OCI-LY7 (cell line): ENCODE data around the gene LHPP. TPM values are rescaled to one million over a fixed set of nuclear protein-coding genes. Genes with fewer than 3 reads are reported as not detected.

Source experiments
- BruUV-seq: library from RNA; stranded (reverse); fragments of 400-500 nt; replicated peaks from 2 replicates; lab custom pipeline; 2021; lab: Mats Ljungman, UMichigan
- CTCF ChIA-PET: fragments of 300-600 bp; sonication (Branson Sonifier 250); formaldehyde crosslinking; loops from one replicate; lab custom pipeline; 2022; ENCODE audit warnings: antibody characterized with exemption; ENCODE audit not compliant: unreplicated experiment; lab: Charles Lee
- POLR2A ChIA-PET: fragments of 300-600 bp; sonication (Branson Sonifier 250); formaldehyde crosslinking; loops from one replicate; lab custom pipeline; 2022; ENCODE audit warnings: antibody characterized with exemption; lab: Charles Lee
- DNase-seq: peaks from one replicate; pipeline ENCODE4 v3.0.0-alpha.2; 2015; ENCODE audit warnings: low spot score
- H2AFZ ChIP-seq: fragments of 200-600 bp; sonication (generic), shearing (Covaris generic); 2 replicates; pipeline ENCODE4 v1.6.1; 2014; ENCODE audit warnings: mild to moderate bottlenecking, antibody characterized with exemption, low read length, moderate library complexity
- H3K27ac ChIP-seq: fragments of 200-600 bp; sonication (generic); 2 replicates; pipeline ENCODE4 v1.5.1; 2014; ENCODE audit warnings: mixed run types, low read depth, mild to moderate bottlenecking, moderate library complexity, low read length, inconsistent platforms; ENCODE audit not compliant: poor library complexity, severe bottlenecking
- H3K36me3 ChIP-seq: fragments of 200-600 bp; sonication (generic); 2 replicates; pipeline ENCODE4 v1.6.1; 2014; ENCODE audit warnings: mild to moderate bottlenecking, antibody characterized with exemption, low read length, moderate library complexity, mixed read lengths; ENCODE audit not compliant: insufficient read depth
- H3K4me1 ChIP-seq: fragments of 200-600 bp; sonication (generic); 2 replicates; pipeline ENCODE4 v1.5.1; 2014; ENCODE audit warnings: mild to moderate bottlenecking, low read length; ENCODE audit not compliant: insufficient read depth, poor library complexity, severe bottlenecking
- H3K4me2 ChIP-seq: fragments of 200-600 bp; sonication (generic); 2 replicates; pipeline ENCODE4 v1.6.1; 2014; ENCODE audit warnings: mild to moderate bottlenecking, low read length
- H3K4me3 ChIP-seq: fragments of 200-600 bp; sonication (generic); 2 replicates; pipeline ENCODE4 v1.5.1; 2014; ENCODE audit warnings: mild to moderate bottlenecking, low read depth, low read length; ENCODE audit not compliant: poor library complexity, severe bottlenecking
- H3K79me2 ChIP-seq: fragments of 200-600 bp; sonication (generic); 2 replicates; pipeline ENCODE4 v1.6.1; 2016; ENCODE audit warnings: low read depth, mild to moderate bottlenecking, low read length, moderate library complexity, mixed read lengths; ENCODE audit not compliant: insufficient read depth
- H3K9me2 ChIP-seq: fragments of 200-600 bp; sonication (generic); 2 replicates; pipeline ENCODE4 v1.6.1; 2016; ENCODE audit warnings: mild to moderate bottlenecking, low read length, mixed read lengths; ENCODE audit not compliant: insufficient read depth
- H3K9me3 ChIP-seq: fragments of 200-600 bp; sonication (generic); 2 replicates; pipeline ENCODE4 v1.6.1; 2014; ENCODE audit warnings: mild to moderate bottlenecking, mixed run types, low read length, mixed read lengths
- H4K20me1 ChIP-seq: fragments of 200-600 bp; sonication (generic); 2 replicates; pipeline ENCODE4 v1.6.1; 2014; ENCODE audit warnings: mild to moderate bottlenecking, antibody characterized with exemption, low read length, moderate library complexity, mixed read lengths; ENCODE audit not compliant: insufficient read depth
- CTCF ChIP-seq: fragments of 200-600 bp; sonication (generic); conservative IDR thresholded peaks from 2 replicates; pipeline ENCODE4 v1.5.1; 2014; ENCODE audit warnings: mild to moderate bottlenecking, antibody characterized with exemption, low read length, moderate library complexity, mixed read lengths
- EZH2phosphoT487 ChIP-seq: fragments of 200-600 bp; sonication (generic); IDR thresholded peaks from 2 replicates; pipeline ENCODE4 v1.6.1; 2018; ENCODE audit warnings: low read depth, borderline replicate concordance, mild to moderate bottlenecking, mixed run types, antibody characterized with exemption, low read length, moderate library complexity, mixed read lengths
- intact Hi-C: fragments of 100-400 bp; cut with micrococcal nuclease; formaldehyde crosslinking; loops from one replicate; pipeline ENCODE4 v1.10.0; 2022; ENCODE audit not compliant: unreplicated experiment
- total RNA-seq, 2 experiments: library from RNA; depleted of rRNA in 1 of 2; stranded (reverse); fragments of >200 nt in 1 of 2; shearing (Covaris generic) in 1 of 2; gene quantifications; 2 replicates each; pipeline ENCODE4 v1.2.3, GENCODE V29; 2014 to 2022

LHPP gene
- total RNA-seq, 2 experiments from 2014 or later = 30.3 to 65.2 TPM

DNA sequence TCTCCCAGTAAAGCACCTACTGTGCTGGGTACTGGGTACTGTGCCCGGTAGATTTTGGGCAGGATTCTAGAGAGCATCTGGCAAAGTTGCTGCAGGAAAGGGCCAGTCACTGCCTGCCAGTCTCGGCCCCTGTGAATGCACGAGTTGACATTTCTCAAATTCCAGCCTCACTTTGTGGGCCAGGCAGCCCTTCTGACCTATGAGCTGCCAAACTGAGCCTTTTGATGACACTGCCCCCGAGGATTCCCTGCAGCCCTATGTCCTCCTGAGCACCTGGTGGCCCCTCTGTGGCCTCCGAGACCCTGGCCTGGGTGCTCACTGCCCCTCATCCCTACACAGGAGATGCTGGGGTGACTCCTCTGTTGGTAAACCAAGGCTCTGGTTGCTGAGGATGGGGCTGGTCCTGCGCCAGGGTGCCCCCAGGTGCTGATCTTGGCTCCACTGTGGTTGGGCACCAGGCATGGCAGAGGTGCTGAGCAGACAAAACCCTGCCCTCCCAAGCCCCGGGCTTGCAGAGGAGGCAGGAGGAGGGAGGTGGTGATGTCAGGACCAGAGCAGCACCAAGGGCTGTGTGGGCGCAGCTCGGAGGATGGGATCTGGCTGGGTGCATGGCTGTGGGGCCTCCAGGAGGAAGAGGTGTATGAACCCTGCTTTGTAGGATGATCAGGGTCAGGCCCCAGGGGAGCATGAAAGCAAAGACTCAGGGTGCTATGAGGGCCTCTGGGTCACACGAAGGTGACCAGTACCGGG, 16.2 kb downstream of the LHPP start:
- no TSS peak for BruUV-seq
- Histone ChIP-seq H3K9me2 (no peaks in the 10 kb centered on the region), H3K79me2 (no peaks in the 10 kb centered on the region), H4K20me1 (0 out of 2 replicates have a peak, but pooled peaks cover 5% of the 10 kb centered on the region), H3K27ac (no peak overlapping the region), H3K4me1 (no peaks in the 10 kb centered on the region), H3K4me3 (no peak overlapping the region), H2AFZ (no peak overlapping the region), H3K36me3 (no peaks in the 10 kb centered on the region), H3K9me3 (no peaks in the 10 kb centered on the region), H3K4me2 (no peak overlapping the region)
- CTCF ChIA-PET = no interaction called here
- POLR2A ChIA-PET = no interaction called here
- intact Hi-C loops = no loop called here
- TF ChIP-seq EZH2phosphoT487 = no peak
- TF ChIP-seq CTCF = no peak
- no peak for DNase-seq

DNA sequence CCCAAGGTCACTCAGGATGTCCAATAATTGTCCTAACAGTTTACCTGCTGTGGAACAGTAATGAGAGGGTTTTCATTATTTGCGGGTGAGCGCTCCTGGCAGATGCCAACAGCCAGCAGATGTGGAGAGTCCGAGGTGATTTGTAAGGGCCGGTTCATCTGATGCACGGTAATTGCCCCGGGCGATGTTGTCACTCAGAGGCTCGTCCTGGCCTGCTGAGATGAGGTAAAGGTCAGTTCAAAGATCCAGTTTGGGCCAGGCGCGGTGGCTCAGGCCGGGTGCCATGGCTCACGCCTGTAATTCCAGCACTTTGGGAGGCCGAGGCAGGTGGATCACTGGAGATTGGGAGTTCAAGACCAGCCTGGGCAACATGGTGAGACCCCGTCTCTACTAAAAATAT, 16.9 kb downstream of the LHPP start:
- TF ChIP-seq CTCF (no peak), EZH2phosphoT487 (no peak)
- CTCF ChIA-PET = no interaction called here

DNA sequence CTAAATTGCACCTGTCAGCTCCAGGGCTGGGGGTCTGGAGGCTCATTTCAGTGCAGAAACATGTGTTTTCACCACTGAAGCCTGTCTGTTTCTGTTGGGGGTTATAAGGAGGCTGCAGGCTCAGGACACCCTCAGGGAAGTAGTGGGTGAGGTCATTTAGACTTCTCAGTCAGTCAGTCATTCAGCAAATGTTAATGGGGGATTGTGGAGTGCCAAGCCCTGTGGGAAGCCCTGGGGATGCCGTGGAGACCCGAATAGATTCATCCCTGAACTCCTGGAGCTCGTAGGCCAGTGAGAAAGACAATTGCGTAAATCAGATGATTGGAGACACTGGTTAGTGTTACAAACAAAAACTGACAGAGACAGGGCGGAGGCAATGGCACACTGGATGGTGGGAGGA, 19.2 kb downstream of the LHPP start:
- H3K4me3 ChIP-seq = no peak overlapping the region
- H3K9me2 ChIP-seq = no peaks in the 10 kb centered on the region
- H3K36me3 ChIP-seq = peaks cover under 1% of the 10 kb centered on the region; the same call in 1 of the 2 replicates
- no peaks in the 10 kb centered on the region for H3K9me3 ChIP-seq
- BruUV-seq = no TSS peak
- no peak for DNase-seq
- H3K4me1 ChIP-seq = no peaks in the 10 kb centered on the region
- no peak overlapping the region for H3K27ac ChIP-seq
- ChIA-PET POLR2A (no interaction called here), CTCF (no interaction called here)
- H3K4me2 ChIP-seq = no peak overlapping the region
- no peaks in the 10 kb centered on the region for H3K79me2 ChIP-seq
- intact Hi-C loops = no loop called here
- H2AFZ ChIP-seq = no peak overlapping the region
- H4K20me1 ChIP-seq = 0 out of 2 replicates have a peak, but pooled peaks cover 5% of the 10 kb centered on the region
- no peak for TF ChIP-seq EZH2phosphoT487

More for the DNA sequence above, 16.9 kb downstream of the LHPP start:
- no TSS peak for BruUV-seq
- H2AFZ ChIP-seq = no peak overlapping the region
- H3K4me2 ChIP-seq = no peak overlapping the region
- 0 out of 2 replicates have a peak, but pooled peaks cover 5% of the 10 kb centered on the region for H4K20me1 ChIP-seq
- no peaks in the 10 kb centered on the region for H3K9me2 ChIP-seq
- no peak overlapping the region for H3K4me3 ChIP-seq
- POLR2A ChIA-PET = no interaction called here
- intact Hi-C loops = no loop called here
- H3K9me3 ChIP-seq = no peaks in the 10 kb centered on the region
- no peak for DNase-seq
- no peaks in the 10 kb centered on the region for H3K4me1 ChIP-seq
- no peaks in the 10 kb centered on the region for H3K36me3 ChIP-seq
- no peak overlapping the region for H3K27ac ChIP-seq
- no peaks in the 10 kb centered on the region for H3K79me2 ChIP-seq
